ENCODE measurements around the gene LRG1.

The LRG1 gene

DNA sequence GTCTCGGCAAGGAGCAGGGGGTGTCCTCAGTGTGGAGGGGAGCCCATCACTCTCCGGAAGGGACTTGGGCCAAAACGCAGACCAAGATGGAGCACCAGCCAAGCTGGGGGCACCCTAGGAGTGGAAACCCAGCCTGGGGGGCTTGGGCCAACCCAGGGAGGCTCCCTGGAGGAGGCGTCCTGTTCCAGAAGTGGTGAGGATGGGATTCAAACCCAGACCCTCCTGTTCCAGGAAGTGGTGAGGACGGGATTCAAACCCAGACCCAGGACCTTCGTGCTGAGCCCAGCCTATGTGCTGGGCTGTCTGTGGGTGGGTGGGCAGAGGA is 20.7 kb downstream of the LRG1 start:
- H3K4me3 ChIP-seq (ENCODE audit: low read depth, low read length), result no peak overlapping the region
- TF ChIP-seq, protein P1, sequence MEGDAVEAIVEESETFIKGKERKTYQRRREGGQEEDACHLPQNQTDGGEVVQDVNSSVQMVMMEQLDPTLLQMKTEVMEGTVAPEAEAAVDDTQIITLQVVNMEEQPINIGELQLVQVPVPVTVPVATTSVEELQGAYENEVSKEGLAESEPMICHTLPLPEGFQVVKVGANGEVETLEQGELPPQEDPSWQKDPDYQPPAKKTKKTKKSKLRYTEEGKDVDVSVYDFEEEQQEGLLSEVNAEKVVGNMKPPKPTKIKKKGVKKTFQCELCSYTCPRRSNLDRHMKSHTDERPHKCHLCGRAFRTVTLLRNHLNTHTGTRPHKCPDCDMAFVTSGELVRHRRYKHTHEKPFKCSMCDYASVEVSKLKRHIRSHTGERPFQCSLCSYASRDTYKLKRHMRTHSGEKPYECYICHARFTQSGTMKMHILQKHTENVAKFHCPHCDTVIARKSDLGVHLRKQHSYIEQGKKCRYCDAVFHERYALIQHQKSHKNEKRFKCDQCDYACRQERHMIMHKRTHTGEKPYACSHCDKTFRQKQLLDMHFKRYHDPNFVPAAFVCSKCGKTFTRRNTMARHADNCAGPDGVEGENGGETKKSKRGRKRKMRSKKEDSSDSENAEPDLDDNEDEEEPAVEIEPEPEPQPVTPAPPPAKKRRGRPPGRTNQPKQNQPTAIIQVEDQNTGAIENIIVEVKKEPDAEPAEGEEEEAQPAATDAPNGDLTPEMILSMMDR (IDR thresholded peaks at IDR 0.05; ENCODE audit: control insufficient read depth, extremely low read depth, insufficient read depth), result no peak
- DNase-seq (ENCODE audit: low read depth), result no peak

DNA sequence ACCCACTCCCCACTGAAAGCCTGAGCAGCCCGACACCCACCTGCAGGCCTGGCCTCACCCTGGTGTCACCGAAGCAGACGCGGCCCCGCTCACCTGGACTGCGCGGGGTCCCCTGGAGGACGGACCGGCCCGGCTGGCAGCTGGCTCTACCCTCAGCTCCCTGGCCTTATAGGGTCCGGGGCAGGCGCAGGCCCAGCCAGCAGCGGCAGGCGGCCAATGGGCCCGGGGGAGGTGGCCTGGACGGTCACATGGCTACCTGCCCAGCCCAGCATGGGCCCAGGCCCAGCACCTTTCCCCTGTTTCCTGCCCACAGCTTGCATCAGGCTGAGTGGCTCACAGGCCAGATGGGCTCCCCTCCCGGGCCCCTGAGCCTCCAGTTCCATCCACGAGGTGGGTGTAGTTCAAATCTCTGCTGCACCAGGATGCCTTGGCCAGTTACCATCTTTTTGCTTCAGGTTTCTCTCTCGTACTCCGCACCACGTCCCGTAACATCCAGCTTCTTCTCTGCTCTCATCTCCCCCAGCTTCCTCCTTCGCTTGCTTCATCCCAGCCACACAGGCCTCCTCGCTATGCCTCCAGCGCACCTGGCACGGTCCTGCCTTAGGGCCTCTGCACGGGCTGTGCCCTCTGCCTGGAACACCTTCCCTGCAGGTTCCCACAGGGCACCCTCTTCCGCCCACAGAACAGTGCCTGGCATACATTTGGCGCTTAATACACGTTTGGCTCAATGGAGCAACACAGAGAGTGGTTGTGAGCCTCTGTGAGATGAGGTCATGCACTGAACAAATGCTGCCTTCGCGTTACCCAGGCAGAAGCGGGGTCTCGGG is 21.3 kb downstream of the LRG1 start, which contains the start of gene PLIN4:
PLIN4 (minus strand) TSS at position 142 of the 827 bp plus-strand sequence. CDS start 214 bp downstream, outside the sequence.
- no peak for DNase-seq (ENCODE audit: low read depth)
- H3K4me3 ChIP-seq (ENCODE audit: low read depth, low read length), result no peak within 1 kb of the TSS
- TF ChIP-seq, protein P1 (IDR thresholded peaks at IDR 0.05; ENCODE audit: control insufficient read depth, extremely low read depth, insufficient read depth), result no peak

DNA sequence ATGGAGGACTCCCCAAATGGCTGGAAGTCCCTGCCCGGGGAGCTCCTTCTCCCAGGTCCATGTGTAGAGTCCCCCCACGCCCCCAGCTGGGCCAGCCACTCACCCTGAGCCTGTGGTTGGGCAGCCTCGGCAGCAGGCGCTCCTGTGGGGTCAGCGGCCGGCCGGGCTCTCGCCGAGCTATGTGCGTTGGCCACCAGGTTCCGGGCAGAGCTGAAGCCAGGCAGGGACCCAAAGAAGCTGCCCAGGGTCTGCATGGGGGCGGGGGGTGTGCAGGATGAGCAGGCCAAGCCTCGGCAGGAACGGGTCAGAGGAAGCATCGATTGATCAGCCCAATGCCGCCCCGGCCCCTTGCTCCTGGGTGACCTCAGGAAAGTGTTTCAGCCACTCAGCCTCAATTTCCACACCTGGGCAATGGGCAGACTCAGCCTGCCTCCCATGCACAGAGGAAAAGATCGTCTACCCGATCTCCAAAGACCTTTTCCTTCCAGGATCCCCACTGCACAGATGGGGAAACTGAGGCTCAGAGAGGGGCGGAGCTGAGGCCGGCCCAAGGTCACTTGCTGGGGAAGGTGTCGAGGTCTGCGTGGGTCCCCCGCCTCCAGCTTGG is 22.3 kb downstream of the LRG1 start:
- TF ChIP-seq, protein P1 (IDR thresholded peaks at IDR 0.05; ENCODE audit: control insufficient read depth, extremely low read depth, insufficient read depth), result no peak
- no peak for DNase-seq (ENCODE audit: low read depth)
- H3K4me3 ChIP-seq (ENCODE audit: low read depth, low read length), result no peak overlapping the region

DNA sequence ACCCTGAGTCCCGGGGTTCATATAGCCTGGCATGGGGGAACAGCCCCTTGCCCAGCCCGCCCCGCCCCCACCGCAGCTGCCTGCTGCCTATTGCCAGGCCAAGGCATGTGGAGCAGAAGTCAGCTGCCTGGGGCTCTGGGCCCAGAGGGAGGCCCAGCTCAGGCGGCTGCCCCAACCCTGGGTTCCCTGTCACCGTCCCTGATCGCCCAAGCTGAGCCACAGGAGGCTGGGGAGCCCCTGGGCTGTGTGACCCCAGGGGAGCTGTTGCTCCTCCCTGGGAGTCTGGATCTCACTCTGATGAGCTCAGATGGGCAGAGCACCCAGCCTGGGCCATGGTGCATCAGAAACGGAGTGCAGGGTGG is 22.9 kb downstream of the LRG1 start:
- no peak overlapping the region for H3K4me3 ChIP-seq (ENCODE audit: low read depth, low read length)
- no peak for DNase-seq (ENCODE audit: low read depth)
- TF ChIP-seq, protein P1 (IDR thresholded peaks at IDR 0.05; ENCODE audit: control insufficient read depth, extremely low read depth, insufficient read depth), result no peak

DNA sequence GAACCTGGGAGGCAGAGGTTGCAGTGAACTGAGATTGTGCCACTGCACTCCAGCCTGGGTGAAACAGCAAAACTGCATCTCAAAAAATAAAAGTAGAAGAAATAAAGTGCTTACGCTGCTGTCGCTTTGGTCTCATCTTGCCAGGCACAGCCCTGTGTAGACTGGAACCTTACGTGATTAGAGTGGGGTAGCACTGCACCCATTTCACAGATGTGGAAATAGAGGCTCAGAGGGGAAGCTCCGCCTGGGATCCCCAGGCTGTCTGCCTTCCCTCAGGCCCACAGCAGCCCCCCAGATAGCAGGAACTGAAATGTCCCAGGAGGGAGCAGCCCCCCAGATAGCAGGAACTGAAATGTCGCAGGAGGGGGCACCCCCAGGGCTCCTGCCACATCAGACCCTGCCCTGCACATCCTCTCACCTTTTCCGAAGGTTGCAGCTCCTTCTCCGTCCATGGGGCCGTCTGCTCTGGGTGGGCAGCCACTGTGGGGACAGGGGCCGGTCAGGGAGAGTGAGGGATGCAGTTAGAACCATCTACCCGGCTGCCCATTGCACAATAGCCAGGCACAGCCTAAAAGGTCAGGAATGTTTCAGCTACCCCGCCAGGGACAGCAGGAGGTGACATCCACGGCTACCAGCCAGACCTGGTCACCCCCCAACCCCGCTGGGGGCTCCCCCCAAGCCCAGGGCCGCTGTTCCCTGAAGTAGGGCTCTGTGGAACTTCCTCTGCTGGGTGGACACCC is 23.5 kb downstream of the LRG1 start:
- no peak for DNase-seq (ENCODE audit: low read depth)
- H3K4me3 ChIP-seq (ENCODE audit: low read depth, low read length), result no peak overlapping the region
- TF ChIP-seq, protein P1 (IDR thresholded peaks at IDR 0.05; ENCODE audit: control insufficient read depth, extremely low read depth, insufficient read depth), result no peak

DNA sequence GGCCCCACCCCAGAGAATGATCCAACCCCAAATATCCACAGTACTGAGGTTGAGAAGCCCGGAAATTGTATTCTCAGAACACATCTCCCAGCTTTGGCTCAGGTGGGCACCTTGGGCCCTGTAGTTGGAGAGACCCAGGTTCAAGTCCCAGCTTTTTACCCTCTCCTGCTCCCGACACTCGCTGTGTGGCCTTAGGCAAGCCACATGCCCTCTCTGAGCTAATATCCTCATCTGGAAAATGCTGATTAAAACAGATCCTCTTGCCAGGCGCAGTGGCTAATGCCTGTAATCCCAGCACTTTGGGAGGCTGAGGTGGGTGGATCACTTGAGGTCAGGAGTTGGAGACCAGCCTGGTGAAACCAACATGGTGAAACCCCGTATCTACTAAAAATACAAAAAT is 24.1 kb downstream of the LRG1 start:
- no peak for DNase-seq (ENCODE audit: low read depth)
- no peak overlapping the region for H3K4me3 ChIP-seq (ENCODE audit: low read depth, low read length)
- TF ChIP-seq, protein P1 (IDR thresholded peaks at IDR 0.05; ENCODE audit: control insufficient read depth, extremely low read depth, insufficient read depth), result no peak

Measured in LNCaP clone FGC (cell line).